Measurements from ENCODE around the gene PROSER3. TPM values are rescaled to one million over a fixed set of nuclear protein-coding genes. Genes with fewer than 3 reads are reported as not detected.
"Not testable (repeated sequence)": the region's sequence is repeated elsewhere in the genome, so short reads cannot be mapped to it uniquely, and the experiment has no call there.

PROSER3 gene
- total RNA-seq, 1 donor = 9.5 TPM

DNA sequence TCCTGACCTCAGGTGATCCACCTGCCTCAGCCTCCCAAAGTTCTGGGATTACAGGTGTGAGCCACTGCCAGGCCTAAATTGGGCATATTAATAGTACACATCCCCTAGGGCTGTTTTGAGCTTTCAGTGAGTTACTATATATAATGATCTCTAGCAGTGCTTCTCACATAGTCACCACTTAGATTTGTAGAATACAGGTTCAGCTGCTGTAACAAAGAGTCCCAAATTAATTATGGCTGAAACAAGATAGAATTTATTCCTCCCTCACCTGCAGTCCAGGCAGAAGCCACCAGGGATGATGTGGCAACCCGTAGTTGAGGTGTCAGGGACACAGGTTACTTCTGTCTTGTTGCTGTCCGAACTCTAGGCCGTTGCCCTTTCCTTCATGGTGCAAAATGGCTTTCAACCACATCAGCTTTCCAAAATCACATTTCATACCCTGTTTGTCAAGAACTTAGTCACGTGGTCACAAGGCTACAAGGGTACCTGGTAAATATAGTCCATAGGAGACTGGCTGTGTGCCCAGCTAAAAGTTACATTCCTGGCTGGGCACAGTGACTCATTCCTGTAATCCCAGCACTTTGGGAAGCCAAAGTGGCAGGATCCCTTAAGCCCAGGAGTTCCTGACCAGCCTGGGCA is 2.9 kb downstream of the PROSER3 start:
- DNase-seq (ENCODE audit: low read depth) = no peak
- TF ChIP-seq, protein P1, sequence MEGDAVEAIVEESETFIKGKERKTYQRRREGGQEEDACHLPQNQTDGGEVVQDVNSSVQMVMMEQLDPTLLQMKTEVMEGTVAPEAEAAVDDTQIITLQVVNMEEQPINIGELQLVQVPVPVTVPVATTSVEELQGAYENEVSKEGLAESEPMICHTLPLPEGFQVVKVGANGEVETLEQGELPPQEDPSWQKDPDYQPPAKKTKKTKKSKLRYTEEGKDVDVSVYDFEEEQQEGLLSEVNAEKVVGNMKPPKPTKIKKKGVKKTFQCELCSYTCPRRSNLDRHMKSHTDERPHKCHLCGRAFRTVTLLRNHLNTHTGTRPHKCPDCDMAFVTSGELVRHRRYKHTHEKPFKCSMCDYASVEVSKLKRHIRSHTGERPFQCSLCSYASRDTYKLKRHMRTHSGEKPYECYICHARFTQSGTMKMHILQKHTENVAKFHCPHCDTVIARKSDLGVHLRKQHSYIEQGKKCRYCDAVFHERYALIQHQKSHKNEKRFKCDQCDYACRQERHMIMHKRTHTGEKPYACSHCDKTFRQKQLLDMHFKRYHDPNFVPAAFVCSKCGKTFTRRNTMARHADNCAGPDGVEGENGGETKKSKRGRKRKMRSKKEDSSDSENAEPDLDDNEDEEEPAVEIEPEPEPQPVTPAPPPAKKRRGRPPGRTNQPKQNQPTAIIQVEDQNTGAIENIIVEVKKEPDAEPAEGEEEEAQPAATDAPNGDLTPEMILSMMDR (IDR thresholded peaks at IDR 0.05; ENCODE audit: insufficient read depth, low read depth, low read length) = no peak
- no peak overlapping the region for H3K4me3 ChIP-seq (ENCODE audit: low read depth, low read length)

DNA sequence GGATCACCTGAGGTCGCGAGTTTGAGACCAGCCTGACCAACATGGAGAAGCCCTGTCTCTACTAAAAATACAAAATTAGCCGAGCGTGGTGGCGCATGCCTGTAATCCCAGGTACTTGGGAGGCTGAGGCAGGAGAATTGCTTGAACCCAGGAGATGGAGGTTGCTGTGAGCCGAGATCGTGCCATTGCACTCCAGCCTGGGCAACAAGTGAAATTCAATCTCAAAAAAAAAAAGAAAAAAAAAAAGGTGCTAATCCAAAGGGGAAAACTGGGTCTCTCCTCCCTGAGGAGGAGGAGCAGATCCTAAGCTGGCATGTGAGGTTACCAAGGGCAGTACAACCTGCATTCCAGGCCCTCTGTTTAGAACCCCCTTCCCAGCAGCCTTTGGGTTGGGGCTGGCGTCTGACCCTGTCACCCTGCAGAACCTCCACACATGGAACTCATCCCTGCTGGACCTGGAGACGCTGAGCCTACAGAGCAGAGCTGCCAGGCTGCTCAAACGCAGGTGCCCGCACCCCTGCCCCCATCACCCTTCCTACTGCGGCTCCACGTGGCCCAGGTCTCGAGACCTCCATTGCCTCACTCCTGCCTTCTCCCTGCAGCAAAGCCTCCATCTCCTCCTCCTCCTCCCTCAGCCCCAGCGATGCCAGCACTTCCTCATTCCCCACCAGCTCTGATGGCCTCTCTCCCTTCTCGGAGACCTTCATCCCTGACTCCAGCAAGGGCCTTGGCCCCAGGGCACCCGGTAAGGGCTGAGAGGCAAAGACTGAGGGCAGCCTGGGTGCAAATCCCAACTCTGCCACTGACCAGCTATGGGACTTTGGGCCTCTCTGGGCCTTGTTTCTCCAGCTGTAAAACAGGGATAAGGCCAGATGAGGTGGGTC is 6.7 kb downstream of the PROSER3 start:
- no peak overlapping the region for H3K4me3 ChIP-seq (ENCODE audit: low read depth, low read length)
- TF ChIP-seq, protein P1 (IDR thresholded peaks at IDR 0.05; ENCODE audit: insufficient read depth, low read depth, low read length) = no peak
- DNase-seq (ENCODE audit: low read depth) = no peak

DNA sequence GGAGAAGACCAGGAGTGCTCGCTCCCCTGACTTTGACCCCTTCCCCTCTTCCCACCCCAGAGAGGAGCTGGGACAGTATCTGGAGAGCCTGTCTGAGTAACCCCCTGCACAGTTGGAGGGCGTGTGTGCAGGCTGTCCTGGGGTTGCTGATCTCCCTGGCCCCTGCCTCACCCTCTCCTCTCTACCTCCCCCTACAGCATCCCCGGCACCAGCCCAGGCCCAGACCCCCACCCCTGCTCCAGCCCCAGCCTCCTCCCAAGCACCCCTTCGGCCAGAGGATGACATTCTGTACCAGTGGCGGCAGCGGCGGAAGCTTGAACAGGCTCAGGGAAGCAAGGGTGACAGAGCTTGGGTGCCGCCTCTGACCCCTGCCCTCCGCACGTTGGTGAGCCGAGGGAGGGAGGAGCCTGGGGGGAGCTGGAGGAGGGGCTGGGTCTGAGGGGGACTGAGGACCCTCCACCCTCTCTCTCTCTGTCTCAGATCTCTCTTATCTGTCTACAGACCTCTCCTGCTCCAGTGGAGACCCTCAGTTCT is 8.7 kb downstream of the PROSER3 start:
- H3K4me3 ChIP-seq (ENCODE audit: low read depth, low read length) = no peak overlapping the region
- TF ChIP-seq, protein P1 (IDR thresholded peaks at IDR 0.05; ENCODE audit: insufficient read depth, low read depth, low read length) = no peak
- no peak for DNase-seq (ENCODE audit: low read depth)

- no peak for DNase-seq (ENCODE audit: low read depth)
- H3K4me3 ChIP-seq (ENCODE audit: low read depth, low read length) = no peak overlapping the region
- TF ChIP-seq, protein P1 (IDR thresholded peaks at IDR 0.05; ENCODE audit: insufficient read depth, low read depth, low read length) = no peak
Observed at GRCh38 chr19:35767288-35768081, 9.5 kb downstream of the PROSER3 start.

- H3K4me3 ChIP-seq (ENCODE audit: low read depth, low read length) = no peak overlapping the region
- no peak for DNase-seq (ENCODE audit: low read depth)
- TF ChIP-seq, protein P1 (IDR thresholded peaks at IDR 0.05; ENCODE audit: insufficient read depth, low read depth, low read length) = no peak
Observed at GRCh38 chr19:35768082-35768421, 10.1 kb downstream of the PROSER3 start.

GRCh38 chr19:35772362-35772761 is 14.4 kb downstream of the PROSER3 start:
- DNase-seq (ENCODE audit: low read depth); H3K4me3 ChIP-seq (ENCODE audit: low read depth, low read length): not testable (repeated sequence)
